Myocyte (in vitro differentiated cells): ENCODE measurements around the gene METTL26. TPM values are rescaled to one million over a fixed set of nuclear protein-coding genes. Genes with fewer than 3 reads are reported as not detected.

Source experiments
- DNase-seq: peaks from one replicate; pipeline ENCODE4 v3.0.0-alpha.2; 2012; ENCODE audit warnings: low read depth
- total RNA-seq: library from RNA; depleted of rRNA; stranded (reverse); fragments of >200 nt; gene quantifications from 2 replicates; pipeline ENCODE4 v1.2.3, GENCODE V29; 2014

Gene METTL26
- total RNA-seq, 1 donor from 2014 or later, result 83.6 TPM

DNA sequence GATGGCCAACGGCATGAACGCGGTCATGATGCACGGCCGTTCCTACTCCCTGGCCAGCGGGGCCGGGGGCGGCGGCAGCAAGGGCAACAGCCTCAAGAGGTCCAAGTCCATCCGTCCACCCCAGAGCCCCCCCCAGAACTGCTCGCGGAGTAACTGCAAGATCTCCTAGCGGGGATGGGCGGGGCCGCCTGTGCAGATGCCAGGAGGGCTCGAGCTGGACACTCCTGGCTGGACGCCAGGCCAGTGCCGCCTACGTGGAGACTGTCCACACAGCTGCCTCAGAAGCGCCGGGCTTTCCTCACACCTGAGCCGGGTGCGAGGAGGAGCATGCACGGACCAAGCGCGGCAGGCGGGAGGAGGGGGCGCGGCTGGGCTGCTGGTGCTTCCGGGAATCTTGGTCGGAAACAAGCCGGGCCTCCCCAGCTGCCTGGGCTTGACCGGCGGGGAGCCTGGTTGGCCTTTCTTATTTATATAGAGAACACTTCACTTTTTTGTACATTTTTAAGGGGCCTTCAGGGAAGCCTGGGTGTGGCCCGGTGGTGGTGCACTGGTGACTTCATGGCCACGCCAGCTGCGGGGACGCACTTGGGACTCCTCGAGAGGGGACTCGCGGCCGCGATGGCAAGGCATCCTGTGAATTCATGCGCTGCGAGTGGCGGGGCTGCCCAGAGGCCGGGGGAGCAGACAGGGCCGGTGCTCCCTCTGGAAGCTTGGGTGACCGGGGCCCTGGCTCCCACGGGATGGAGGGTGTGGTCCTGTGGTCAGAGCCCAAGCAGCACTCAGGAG lies 8.5 kb downstream of the METTL26 start:
- DNase-seq, result peak; percentile 72

DNA sequence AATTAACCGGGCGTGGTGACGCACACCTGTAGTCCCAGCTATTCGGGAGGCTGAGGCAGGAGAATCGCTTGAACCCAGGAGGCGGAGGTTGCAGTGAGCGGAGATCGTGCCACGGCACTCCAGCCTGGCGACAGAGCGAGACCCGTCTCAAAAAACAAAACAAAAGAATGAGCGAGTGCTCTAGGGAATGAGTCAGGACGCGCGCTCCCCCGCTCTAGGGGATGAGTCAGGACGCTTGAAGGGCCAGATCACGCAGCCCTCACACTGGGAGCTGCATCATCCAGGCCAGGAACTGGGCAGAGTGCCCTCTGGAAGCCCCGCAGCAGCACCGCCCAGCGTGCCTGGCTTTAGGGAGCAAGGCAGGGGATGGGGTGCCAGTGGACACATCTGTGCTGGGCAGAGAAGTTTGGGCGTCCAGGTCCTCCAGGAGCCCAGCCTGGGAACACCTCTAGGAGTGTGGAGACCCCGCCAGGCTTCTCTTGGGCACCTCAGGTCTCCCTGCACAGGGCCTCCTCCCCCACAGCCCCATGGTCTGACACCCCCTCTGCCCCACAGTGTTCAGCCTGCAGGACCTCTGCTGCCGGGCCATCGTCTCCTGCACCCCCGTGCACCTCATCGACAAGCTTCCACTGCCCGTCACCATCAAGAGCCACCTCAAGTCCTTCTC lies 9.2 kb downstream of the METTL26 start:
- DNase-seq, result peak; percentile 97

DNA sequence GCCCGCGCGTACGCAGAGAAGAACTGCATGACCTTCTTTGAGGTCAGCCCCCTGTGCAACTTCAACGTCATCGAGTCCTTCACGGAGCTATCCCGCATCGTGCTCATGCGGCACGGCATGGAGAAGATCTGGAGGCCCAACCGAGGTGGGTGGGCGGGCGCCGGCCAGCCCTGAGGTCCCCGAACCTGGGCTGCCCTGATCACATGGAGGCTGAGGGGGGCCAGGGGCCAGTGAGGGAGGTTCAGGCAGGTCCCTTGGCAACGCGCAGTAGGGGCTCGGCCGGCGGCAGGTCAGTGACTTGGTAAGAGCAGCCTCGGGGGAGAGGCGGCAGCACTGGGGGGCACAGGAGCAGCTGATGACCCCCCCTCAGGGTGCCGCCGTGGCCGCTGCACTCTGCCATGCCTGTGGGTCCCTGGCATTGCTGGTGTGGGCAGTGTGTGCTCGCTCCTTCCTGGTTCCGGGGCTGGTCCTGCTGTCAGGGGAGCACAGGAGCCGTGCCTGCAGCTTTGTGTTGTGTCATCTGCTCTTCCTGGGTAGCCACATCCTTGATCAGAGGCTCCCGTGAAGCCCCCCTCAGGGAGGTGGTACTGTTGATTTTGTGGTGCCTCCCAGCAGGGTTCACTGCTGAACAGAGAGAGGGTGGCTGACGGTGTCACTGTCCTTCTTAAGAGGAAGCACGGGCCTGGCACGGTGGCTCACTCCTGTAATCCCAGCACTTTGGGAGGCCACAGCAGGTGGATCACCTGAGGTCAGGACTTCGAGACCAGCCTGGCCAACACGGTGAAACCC lies 9.9 kb downstream of the METTL26 start:
- no peak for DNase-seq

GRCh38 chr16:625117-625976 lies 10.8 kb downstream of the METTL26 start:
- no peak for DNase-seq

DNA sequence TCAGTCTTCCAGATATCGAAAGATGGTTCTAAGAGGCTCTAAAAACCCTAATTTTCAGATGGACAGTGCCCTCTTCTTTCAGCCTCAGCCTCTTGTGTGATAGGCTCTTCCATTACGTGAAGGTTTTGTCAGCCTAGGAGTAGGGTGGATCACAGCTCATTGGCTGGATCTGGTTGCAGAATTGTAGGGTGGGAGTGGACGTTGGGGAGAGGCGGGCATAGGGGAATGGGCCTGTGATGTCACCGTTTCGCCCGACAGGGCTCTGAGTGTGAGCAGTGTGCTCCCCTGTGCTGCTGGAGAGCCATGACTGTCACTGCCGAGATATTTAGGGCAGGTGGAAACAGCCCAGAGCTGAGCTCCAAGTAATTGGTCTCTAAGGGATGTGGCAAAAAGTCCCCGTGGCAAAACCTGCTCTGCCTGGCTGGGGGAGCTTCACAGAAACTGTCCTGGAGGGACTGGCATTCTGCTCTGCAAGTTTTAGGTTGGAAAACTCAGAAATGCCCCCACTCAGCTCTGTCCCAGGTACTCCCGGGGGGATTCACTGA lies 11.5 kb downstream of the METTL26 start:
- peak; percentile 14 for DNase-seq

DNA sequence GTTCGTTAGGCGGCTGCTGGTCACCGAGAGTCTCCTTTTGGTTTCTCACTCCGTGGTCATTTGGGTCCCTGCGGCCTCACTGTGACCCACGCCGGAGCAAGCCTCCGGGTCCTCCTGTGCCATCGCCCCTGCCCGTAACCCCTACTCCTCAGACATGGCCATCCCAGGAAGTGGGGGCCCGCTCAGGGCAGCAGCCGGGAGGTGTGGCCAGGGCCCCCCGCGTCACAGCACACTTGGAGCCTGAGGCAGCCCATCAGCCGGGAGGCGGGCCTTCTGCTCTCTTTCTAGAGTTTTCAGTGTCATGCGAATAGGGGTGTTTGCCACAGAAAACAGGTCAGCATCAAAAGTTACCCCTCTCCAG lies 13.2 kb downstream of the METTL26 start:
- no peak for DNase-seq

- DNase-seq, result no peak
Observed at GRCh38 chr16:621526-622105, 14.5 kb downstream of the METTL26 start.

DNA sequence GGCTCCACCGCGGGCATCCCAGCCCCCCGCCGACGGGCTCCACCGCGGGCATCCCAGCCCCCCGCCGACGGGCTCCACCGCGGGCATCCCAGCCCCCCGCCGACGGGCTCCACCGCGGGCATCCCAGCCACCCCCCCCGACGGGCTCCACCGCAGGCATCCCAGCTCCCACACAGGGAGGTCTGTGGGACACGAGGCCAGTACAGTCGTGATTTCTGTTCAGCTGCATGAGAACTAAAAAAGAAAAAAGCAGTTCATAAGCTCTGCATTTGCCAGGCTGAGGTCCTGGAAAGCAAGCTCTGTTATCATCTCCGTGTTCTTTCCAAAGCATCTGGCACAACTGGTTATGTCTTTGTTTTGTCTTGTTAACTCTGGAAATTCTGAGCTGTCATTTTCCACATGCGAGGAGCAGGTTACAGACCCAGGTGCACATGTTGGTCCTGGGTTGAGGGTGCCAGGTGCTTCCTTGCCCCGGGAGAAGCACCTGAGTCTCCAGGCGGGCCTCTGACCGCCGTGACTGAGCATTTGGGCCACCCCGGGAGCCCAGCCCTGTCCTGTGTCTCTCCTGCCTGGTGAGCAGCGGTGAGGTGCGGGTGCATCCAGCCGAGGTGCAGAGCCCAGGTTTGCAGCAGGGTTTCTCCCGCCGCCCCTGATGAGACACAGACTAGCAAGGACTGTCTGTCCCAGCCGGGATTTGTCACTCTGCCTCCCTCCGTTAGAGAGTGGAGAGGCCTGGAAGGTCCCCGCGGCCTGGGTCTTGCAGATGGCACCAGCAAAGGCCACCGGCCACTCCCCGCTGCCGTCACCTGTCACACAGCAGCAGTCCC lies 15.2 kb downstream of the METTL26 start:
- no peak for DNase-seq

- no peak for DNase-seq
Observed at GRCh38 chr16:619476-620100, 16.5 kb downstream of the METTL26 start.

GRCh38 chr16:617855-618254 lies 18.2 kb downstream of the METTL26 start:
- DNase-seq, result no peak

GRCh38 chr16:616733-617586 lies 19.1 kb downstream of the METTL26 start:
- DNase-seq, result no peak

DNA sequence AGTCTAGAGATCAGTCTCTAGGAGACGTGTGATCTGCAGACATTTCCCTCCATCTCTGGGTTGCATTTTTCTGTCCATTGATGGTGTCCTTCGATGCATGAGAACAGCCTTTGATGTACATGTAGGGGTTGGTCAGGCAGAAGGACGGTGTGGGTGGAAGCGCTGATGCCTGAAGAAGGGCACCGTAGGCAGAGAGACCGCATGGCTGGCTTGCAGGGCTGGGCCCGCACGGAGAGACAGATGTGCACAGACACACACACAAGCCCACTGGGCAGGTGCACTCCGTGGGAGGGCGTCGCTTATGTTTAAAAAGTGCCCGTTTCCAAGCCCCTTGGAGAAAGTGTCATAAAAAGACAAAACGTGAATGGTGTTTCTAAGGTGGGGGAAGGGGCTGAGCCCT lies 21.0 kb downstream of the METTL26 start:
- DNase-seq, result no peak

DNA sequence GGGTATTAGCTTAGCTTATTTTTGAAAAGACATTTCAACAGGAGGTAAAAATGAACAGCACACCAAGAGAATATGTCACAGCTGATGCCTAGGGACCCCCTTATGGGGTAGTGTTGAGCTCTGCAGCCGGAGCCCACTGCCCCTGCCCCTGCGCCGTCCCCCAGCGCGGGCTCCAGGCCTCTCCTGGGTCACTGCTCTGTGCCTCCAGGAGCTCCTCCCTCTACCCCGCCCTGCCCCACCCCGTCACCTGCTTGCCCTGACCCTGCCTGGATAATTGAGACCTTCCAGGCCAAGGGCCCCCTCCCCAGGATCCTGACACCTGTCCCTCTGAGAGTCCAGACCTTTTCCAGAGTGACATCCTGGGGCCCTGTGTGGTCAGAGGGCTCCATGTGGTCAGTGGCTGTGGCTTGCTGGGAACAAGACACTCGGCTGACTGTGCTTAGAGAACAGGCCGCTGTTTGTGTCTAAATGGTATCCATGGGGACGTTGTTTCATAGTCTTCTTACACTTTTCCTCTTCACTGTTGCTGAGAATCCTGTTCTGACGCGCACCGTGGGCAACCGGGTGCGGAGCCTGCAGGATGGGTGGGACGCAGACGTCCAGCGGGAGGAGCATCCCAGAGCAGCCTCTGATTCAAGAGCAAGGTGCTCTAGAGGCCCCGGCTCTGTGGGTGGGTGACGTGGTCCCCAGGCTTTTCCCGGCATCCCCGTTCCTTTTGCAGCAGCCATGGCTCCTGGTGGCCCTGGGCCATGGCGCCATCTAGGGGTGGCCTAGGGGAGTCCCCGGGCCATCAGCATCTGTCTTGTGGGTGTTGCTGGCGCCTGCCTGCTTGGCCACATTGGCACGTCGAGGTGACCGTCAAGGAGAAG lies 25.4 kb downstream of the METTL26 start:
- peak; percentile 84 for DNase-seq

DNA sequence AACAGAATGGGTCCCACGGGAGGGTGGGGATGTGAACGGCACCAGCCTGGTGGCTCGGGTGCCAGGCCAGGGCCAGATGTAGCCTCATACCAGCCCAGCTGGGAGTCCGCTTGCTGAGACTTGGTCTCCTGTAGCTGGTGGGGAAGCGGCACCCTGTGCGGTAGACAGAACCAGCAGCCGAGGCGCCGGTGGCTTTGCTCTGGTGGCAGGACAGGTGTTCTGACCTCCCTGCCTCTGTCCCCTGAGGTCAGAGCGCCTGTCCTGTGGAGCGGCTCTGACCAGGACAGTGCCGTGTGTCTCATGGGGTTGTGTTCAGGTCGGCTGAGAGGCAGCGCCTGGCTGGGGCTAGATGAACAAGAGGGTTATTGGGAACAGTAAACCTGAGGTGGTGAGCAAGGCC lies 26.1 kb downstream of the METTL26 start:
- DNase-seq, result no peak

DNA sequence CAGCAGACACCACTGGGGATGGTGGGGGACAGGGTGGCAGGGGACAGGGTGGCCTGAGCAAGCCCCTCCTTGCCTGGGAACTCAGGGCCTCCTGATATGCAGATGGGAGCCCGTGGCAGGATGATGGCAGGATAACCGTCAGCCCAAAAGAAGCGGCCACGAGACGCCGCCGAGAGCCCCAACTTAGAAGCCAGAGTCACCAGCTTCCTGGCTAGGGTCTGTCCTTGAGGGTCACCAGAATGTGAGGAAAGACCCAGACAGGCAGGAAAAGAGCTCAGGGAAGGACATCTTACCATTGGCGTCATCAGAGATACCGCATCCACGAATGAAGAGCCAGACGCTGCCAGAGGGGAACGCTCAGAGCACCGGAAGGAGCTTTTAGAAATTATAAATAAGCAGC lies 26.8 kb downstream of the METTL26 start:
- no peak for DNase-seq

DNA sequence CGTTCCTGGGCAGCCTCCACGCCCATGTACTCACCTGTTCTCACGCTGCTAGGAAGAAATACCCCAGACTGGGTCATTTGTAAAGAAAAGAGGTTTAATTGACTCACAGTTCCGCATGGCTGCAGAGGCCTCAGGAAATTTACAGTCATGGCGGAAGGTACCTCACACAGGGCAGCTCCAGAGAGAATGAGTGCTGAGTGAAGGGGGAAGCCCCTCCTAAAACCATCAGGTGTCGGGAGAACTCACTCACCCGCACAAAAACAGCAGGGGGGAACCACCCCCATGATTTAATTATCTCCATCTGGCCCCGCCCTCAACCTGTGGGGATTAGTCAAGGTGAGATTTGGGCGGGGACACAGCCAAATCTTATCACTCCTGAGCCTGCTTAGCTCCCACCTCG lies 28.1 kb downstream of the METTL26 start:
- no peak for DNase-seq

DNA sequence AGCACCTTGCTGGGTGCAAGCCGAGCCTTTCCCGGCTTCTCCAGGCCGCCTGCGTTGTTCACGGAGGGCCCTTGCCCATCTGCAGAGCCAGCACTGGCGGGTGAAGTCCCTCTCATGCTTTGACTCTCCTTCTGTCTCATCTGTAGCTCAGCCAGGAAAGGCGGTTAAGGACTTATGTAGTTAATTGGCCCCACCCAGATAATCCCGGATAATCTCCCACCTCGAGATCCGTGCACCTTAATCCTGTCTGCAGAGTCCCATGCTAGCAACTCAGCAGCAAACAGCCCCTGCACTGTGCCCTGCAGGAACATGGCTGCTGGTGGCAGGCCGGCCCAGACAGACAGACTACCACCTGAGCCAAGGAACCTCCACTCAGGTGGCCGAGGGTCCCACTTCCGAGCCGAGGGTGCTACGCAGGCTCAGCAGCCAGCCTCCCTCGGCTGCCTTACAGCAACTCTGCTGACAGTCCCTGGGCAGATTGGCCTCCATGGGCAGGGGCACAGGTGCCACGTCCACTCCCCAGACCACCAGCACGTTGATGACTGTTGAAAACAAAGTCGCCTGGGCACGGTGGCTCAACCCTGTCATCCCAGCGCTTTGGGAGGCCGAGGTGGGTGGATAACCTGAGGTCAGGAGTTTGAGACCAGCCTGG lies 29.3 kb downstream of the METTL26 start:
- DNase-seq, result no peak
